HG03025 (cell line): Measurements from ENCODE around the gene MZT2A.
"Not testable (repeated sequence)": the region's sequence is repeated elsewhere in the genome, so short reads cannot be mapped to it uniquely, and the experiment has no call there.

ENCODE experiments used
- ATAC-seq: cut with Tn5 transposase; IDR thresholded peaks from one replicate; pipeline ENCODE4 v1.9.1; 2021; ENCODE audit warnings: mild to moderate bottlenecking, moderate library complexity; ENCODE audit not compliant: unreplicated experiment, low FRiP score

Gene MZT2A

GRCh38 chr2:131471624-131472023 is 20.6 kb downstream of the MZT2A start:
- ATAC-seq = not testable (repeated sequence)

DNA sequence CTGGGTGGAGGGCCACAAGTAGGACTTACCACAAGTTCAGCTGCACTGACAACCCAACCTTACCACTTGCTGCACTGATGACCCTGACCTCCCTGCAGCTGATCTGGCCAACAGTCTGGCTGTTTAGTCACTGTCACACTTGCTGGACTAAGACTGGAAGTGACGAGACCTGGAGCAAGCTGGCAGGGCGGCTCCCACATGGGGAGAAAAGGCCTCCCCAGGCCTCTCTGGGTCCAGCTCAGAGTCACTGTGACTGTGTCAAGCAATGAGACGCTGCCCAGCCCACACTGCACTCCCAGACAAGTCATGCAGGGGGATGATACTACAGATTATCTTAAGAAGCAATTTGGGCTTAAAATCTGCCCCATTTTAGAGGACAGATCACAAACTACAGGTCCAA is 21.3 kb downstream of the MZT2A start:
- ATAC-seq = not testable (repeated sequence)

DNA sequence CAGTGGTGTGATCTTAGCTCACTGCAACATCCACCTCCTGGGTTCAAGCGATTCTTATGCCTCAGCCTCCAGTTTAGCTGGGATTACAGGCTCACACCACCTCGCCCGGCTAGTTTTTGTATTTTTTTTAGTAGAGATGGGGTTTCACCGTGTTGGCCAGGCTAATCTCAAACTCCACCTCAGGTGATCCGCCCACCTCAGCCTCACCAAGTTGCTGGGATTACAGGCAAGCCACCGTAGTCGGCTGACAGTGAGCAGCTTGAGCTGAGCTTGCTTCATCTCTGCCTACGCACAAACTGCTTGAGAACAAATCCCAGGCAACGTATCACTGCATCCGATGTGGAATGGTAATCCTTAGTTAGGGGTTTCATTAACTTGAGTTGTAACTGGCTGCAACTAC is 24.5 kb downstream of the MZT2A start:
- not testable (repeated sequence) for ATAC-seq

- not testable (repeated sequence) for ATAC-seq
Observed at GRCh38 chr2:131454914-131455313, 37.3 kb downstream of the MZT2A start.

DNA sequence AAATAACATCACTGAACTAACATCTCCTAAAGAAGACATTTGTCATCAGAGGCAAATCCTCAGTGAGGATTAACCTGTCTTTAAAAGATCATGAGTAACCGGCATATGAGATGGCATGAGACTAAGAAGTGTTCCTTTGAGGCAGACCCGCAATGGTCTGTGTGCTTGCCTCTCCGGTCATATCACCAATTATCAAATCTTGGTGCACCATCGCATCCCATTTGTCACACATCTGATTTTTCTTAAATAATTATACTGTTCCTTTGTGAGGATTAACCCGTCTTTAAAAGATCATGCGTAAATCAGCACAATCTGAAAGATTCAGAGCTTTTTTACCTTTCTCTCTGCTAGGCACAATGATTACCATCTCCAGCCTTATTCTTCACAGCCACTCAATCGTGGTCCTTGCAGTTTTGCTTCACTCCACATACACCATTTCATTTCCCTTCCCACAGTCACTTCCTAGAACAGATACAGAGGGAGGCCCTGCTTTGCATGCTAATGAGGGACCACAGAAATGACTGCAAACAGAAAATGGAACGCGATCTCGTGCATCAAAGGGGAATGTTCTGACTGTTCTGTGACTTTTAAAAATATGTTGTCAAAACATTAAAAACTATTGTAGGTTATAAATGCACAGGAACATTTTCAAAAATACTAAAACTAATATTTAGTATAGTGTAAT is 40.8 kb downstream of the MZT2A start:
- ATAC-seq = peak; percentile 93

GRCh38 chr2:131447981-131448380 is 44.2 kb downstream of the MZT2A start:
- ATAC-seq = not testable (repeated sequence)

- ATAC-seq = no peak
Observed at GRCh38 chr2:131445896-131446295, 46.3 kb downstream of the MZT2A start.

GRCh38 chr2:131445515-131445797 is 46.7 kb downstream of the MZT2A start:
- not testable (repeated sequence) for ATAC-seq

DNA sequence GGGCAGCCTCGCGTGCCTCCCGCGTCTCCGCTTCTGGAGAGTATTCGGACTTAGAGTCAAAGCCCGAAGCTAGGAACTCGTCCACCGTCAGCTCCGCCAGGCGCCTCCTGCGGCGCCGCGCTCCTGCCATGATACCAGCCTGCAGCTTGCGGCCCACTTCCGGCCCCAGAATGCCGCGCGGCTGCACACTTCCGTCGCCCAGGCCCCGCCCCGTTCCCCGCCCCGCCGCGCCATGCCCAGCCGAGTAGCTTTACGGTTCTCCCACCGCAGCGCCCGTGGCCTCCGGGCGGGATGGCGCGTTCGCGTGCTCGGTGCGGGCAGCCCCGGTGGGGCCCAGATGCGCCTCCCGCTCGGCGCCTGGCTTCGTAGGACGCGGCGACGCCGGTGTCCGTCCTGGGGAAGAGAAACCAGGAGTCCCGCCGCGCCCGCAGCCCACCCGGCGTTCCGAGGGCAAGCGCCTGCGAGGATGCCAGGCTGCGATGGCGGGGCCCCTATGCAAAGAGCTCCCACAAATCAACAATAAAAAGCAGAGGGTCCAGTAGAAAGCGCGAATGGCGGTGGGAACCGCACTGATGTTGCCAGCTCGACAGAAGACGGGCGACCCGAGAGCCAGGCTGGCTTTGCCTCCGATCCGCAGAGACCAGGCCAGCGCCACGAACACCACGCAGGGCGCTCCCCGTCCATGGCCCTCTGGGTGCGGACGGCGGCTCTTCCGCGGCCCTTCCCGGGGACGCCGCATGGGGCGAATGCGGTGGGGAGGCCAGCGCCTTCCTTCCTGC is 47.3 kb downstream of the MZT2A start:
- not testable (repeated sequence) for ATAC-seq

DNA sequence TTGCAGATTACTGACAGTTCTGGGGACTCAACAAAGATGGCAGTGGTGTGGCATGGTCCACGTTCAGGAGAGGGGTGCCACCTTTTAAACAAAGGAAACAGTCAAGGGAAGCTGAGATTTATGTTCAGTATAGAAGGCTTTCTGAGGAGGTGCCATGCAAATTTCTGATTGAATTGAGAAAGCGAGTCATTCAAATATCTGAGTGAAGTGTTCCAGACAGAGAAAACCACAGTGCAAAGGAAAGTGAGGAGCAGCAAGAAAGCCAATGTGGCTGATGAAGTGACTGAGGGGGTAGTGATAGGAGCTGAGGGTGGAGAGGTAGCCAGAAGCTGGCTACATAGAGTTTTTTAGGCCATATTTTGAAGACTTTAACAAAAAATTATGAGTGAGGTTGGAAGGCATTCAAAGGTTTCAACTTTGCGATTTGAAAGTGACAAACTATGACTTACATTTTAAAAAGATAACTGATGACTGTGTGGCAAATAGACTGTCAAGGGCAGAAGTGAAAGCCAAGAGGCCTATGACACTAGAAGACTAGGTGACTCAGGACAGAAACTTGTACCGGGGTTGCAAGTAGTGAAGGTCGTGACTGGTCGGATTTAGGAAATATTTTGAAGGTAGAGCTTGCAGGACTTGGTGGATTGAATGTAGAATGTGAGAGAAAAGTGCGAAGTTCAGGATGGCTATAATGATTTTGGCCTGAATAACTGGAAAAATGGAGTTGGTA is 51.3 kb downstream of the MZT2A start:
- not testable (repeated sequence) for ATAC-seq
